DND-41 (cell line): ENCODE results near the gene MRPS2.

Experiments
- ATAC-seq: fragments of 200-7000 bp; cut with Tn5 transposase; 3 replicates; pipeline ENCODE4 v1.9.1; 2021; ENCODE audit warnings: low read depth; ENCODE audit not compliant: insufficient read depth
- DNase-seq: peaks from one replicate; pipeline ENCODE4 v3.0.0-alpha.2; 2020
- H2AFZ ChIP-seq: 2 replicates; pipeline ENCODE4 v1.6.0; 2012; ENCODE audit warnings: low read depth, low read length
- H3K27ac ChIP-seq: 2 replicates; pipeline ENCODE4 v1.5.1; 2012; ENCODE audit warnings: low read length, inconsistent platforms
- H3K27me3 ChIP-seq: fragments of 200-600 bp; sonication (generic); 2 replicates; pipeline ENCODE4 v1.6.0; 2012; ENCODE audit warnings: low read length, mild to moderate bottlenecking, inconsistent platforms; ENCODE audit not compliant: insufficient read depth, poor library complexity
- H3K36me3 ChIP-seq: 2 replicates; pipeline ENCODE4 v1.5.1; 2012; ENCODE audit warnings: low read length, inconsistent platforms; ENCODE audit not compliant: insufficient read depth
- H3K4me1 ChIP-seq: 2 replicates; pipeline ENCODE4 v1.5.1; 2012; ENCODE audit warnings: mild to moderate bottlenecking, low read length; ENCODE audit not compliant: insufficient read depth
- H3K4me2 ChIP-seq: 2 replicates; pipeline ENCODE4 v1.6.0; 2012; ENCODE audit warnings: mild to moderate bottlenecking, moderate library complexity, low read length, inconsistent platforms; ENCODE audit not compliant: insufficient read depth
- H3K4me3 ChIP-seq, 2 experiments: fragments of 200-600 bp in 1 of 2; shearing (Covaris generic) in 1 of 2; 2 replicates each; pipeline ENCODE4 v1.5.1; 2012 to 2016; ENCODE audit warnings: inconsistent platforms in 2 of 2, low read length in 2 of 2, mild to moderate bottlenecking in 2 of 2, low read depth in 1 of 2, moderate library complexity in 1 of 2
- H3K79me2 ChIP-seq: 2 replicates; pipeline ENCODE4 v1.6.0; 2012; ENCODE audit warnings: low read length, inconsistent platforms; ENCODE audit not compliant: insufficient read depth
- H3K9ac ChIP-seq: 2 replicates; pipeline ENCODE4 v1.6.0; 2012; ENCODE audit warnings: low read depth, mild to moderate bottlenecking, inconsistent platforms, low read length, moderate library complexity
- H3K9me3 ChIP-seq: 2 replicates; pipeline ENCODE4 v1.5.1; 2012; ENCODE audit warnings: low read length, moderate library complexity, mild to moderate bottlenecking, inconsistent platforms; ENCODE audit not compliant: insufficient read depth, severe bottlenecking
- H4K20me1 ChIP-seq: 2 replicates; pipeline ENCODE4 v1.6.0; 2012; ENCODE audit warnings: low read length; ENCODE audit not compliant: insufficient read depth
- EZH2 ChIP-seq: IDR thresholded peaks from 3 replicates; pipeline ENCODE4 v1.6.1; 2012; ENCODE audit warnings: borderline replicate concordance, low read depth, mild to moderate bottlenecking, moderate library complexity, low read length, inconsistent platforms; ENCODE audit not compliant: severe bottlenecking
- TF ChIP-seq, protein P1 (sequence below): IDR thresholded peaks from 2 replicates; pipeline ENCODE4 v1.5.1; 2012; ENCODE audit warnings: borderline replicate concordance, low read length, moderate library complexity, mild to moderate bottlenecking; ENCODE audit not compliant: poor library complexity, severe bottlenecking; ENCODE audit errors: extremely low read depth

Gene MRPS2

DNA sequence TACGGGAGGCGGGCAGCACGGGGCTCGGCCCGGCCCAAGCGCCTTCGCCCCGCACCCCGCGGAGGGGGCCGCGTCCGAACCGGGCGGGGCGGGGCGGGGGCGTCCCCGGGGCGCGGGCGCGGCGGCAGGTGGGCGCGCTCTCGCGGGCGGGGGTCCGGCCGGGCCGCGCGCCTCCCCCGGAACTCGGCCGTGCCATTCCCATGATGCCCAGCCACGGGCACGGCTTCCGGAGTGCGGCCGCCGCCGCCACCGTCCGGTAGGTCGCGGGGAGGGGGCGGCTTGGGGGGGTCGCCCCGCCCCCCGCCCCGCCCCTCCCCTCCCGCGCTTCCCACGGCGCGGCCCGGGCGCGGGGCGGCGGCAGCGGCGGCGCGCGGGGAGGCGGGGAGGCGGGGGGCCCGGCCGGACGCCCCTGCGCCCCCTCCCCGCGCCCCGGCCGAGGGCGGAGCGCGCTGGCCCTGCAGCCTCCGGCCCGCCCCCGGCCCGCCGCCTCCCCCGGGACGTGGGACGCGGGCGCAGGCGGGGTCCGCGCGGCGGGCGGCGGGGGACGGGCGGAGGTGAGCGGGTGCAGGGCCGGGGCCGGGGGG, 20.9 kb upstream of the MRPS2 start, which contains the start of gene PPP1R26:
PPP1R26 (plus strand) TSS at position 314 of the 584 bp plus-strand sequence. CDS start 4,729 bp downstream, outside the sequence.
- Histone ChIP-seq H3K27ac (no peak within 1 kb of the TSS), H2AFZ (no peak within 1 kb of the TSS), H3K9ac (no peak within 1 kb of the TSS), H3K36me3 (no peaks in the 10 kb centered on the region), H3K9me3 (no peaks in the 10 kb centered on the region), H3K27me3 (no peaks in the 10 kb centered on the region), H3K79me2 (no peaks in the 10 kb centered on the region), H3K4me2 (no peak within 1 kb of the TSS), H4K20me1 (no peaks in the 10 kb centered on the region), H3K4me3 (no peak within 1 kb of the TSS), H3K4me1 (no peaks in the 10 kb centered on the region)
- ATAC-seq, result no peak
- no peak for DNase-seq
- no peak for TF ChIP-seq EZH2
- TF ChIP-seq, protein P1, sequence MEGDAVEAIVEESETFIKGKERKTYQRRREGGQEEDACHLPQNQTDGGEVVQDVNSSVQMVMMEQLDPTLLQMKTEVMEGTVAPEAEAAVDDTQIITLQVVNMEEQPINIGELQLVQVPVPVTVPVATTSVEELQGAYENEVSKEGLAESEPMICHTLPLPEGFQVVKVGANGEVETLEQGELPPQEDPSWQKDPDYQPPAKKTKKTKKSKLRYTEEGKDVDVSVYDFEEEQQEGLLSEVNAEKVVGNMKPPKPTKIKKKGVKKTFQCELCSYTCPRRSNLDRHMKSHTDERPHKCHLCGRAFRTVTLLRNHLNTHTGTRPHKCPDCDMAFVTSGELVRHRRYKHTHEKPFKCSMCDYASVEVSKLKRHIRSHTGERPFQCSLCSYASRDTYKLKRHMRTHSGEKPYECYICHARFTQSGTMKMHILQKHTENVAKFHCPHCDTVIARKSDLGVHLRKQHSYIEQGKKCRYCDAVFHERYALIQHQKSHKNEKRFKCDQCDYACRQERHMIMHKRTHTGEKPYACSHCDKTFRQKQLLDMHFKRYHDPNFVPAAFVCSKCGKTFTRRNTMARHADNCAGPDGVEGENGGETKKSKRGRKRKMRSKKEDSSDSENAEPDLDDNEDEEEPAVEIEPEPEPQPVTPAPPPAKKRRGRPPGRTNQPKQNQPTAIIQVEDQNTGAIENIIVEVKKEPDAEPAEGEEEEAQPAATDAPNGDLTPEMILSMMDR, result no peak

DNA sequence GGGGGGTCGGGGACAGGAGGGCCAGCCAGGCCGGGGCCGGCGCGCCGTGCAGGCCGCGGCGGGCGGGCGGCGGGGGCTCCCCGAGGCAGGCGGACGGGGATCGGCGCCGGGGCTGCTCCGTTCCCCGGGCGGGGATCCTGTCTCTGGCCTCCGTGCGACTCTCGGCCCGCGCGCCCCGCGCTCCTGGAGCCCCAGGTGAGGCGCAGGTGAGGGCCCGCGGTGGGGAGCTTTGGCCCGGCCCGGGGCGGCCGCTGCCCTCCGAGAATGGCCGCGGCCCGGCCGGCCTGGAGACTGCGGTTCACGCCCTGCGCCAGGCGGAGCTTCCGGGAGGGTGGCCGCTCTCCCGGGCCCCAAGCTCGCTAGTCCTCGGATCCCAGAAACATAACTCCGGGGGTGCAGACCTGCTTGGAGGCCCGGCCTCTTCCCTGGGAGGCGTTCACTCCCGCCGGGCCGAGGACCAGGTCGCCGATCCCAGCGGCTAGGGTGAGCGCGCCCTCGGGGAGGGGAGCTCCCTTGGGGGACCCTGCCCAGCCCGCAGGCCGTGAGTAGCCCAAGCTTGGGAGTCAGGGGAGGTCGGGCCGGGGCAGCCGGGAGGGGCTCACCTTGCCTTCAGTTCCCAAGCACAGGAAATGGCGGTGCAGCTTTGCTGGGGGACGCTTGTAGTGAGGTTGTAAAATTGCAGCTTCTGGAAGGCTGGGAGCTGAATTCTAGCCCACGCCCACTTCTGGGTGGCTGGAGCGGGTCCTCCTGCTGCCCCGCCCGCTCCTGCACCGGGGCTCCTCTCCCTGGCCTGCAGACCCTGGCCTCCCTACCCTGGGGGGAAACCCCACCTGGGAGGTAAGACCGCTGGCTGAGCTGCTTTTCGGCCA, 20.2 kb upstream of the MRPS2 start:
- no peaks in the 10 kb centered on the region for H3K27me3 ChIP-seq
- no peak for DNase-seq
- H3K27ac ChIP-seq, result no peak overlapping the region
- H3K4me1 ChIP-seq, result no peaks in the 10 kb centered on the region
- TF ChIP-seq, protein P1, result no peak
- no peak for TF ChIP-seq EZH2
- H3K79me2 ChIP-seq, result no peaks in the 10 kb centered on the region
- H4K20me1 ChIP-seq, result no peaks in the 10 kb centered on the region
- H3K9me3 ChIP-seq, result no peaks in the 10 kb centered on the region
- H3K4me3 ChIP-seq, result no peak overlapping the region
- H3K4me2 ChIP-seq, result no peak overlapping the region
- no peak for ATAC-seq
- H3K9ac ChIP-seq, result no peak overlapping the region
- H2AFZ ChIP-seq, result no peak overlapping the region
- H3K36me3 ChIP-seq, result no peaks in the 10 kb centered on the region

DNA sequence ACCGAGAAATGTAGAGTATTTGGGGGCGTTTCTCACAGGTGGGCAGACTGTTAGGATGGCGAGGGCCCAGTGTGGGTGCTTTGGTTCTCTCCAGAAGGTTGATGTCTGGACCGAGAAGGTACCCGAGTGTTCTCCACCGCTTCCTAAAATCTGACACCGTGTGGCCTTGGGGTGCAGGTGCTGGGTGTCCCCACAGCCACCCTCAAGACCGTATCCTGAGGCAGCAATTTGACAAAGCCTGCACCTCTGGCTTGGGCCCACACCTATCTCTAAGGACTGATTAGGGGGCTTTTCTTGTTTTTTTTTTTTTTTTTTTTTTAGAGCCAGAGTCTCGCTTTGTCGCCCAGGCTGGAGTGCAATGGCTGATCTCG, 19.6 kb upstream of the MRPS2 start:
- Histone ChIP-seq H3K9ac (no peak overlapping the region), H2AFZ (no peak overlapping the region), H3K27ac (no peak overlapping the region), H3K4me3 (no peak overlapping the region), H3K9me3 (no peaks in the 10 kb centered on the region), H3K36me3 (no peaks in the 10 kb centered on the region), H4K20me1 (no peaks in the 10 kb centered on the region), H3K4me2 (no peak overlapping the region), H3K79me2 (no peaks in the 10 kb centered on the region), H3K27me3 (no peaks in the 10 kb centered on the region), H3K4me1 (no peaks in the 10 kb centered on the region)
- DNase-seq, result no peak
- TF ChIP-seq, protein P1, result no peak
- TF ChIP-seq EZH2, result no peak
- no peak for ATAC-seq
